ENCODE data around the gene SCN11A. TPM values are rescaled to one million over a fixed set of nuclear protein-coding genes. Genes with fewer than 3 reads are reported as not detected.

SCN11A gene
- total RNA-seq, 1 donor from 2014 or later, result not detected

- no peak for DNase-seq (ENCODE audit: low read depth)
- TF ChIP-seq CTCF (conservative IDR thresholded peaks at IDR 0.05; ENCODE audit: low read depth, low read length), result no peak
- peak overlapping the region; percentile 76 for H3K4me3 ChIP-seq (ENCODE audit: low read depth, low read length)
Observed at GRCh38 chr3:39052583-39052982, 839 bp upstream of the SCN11A start.

- H3K4me3 ChIP-seq (ENCODE audit: low read depth, low read length), result no peak overlapping the region
- no peak for TF ChIP-seq CTCF (conservative IDR thresholded peaks at IDR 0.05; ENCODE audit: low read depth, low read length)
- no peak for DNase-seq (ENCODE audit: low read depth)
Observed at GRCh38 chr3:39050029-39050428, 1.7 kb downstream of the SCN11A start.

GRCh38 chr3:39038165-39038564 lies 13.6 kb downstream of the SCN11A start:
- DNase-seq (ENCODE audit: low read depth), result no peak
- no peak for TF ChIP-seq CTCF (conservative IDR thresholded peaks at IDR 0.05; ENCODE audit: low read depth, low read length)
- no peak overlapping the region for H3K4me3 ChIP-seq (ENCODE audit: low read depth, low read length)

- no peak for DNase-seq (ENCODE audit: low read depth)
- no peak for TF ChIP-seq CTCF (conservative IDR thresholded peaks at IDR 0.05; ENCODE audit: low read depth, low read length)
Observed at GRCh38 chr3:39029556-39029955, 22.2 kb downstream of the SCN11A start.

GRCh38 chr3:39028546-39028945 lies 23.2 kb downstream of the SCN11A start:
- TF ChIP-seq CTCF (conservative IDR thresholded peaks at IDR 0.05; ENCODE audit: low read depth, low read length), result no peak
- H3K4me3 ChIP-seq (ENCODE audit: low read depth, low read length), result no peak overlapping the region
- no peak for DNase-seq (ENCODE audit: low read depth)

More at GRCh38 chr3:39029556-39029955, 22.2 kb downstream of the SCN11A start:
- no peak overlapping the region for H3K4me3 ChIP-seq (ENCODE audit: low read depth, low read length)

- TF ChIP-seq CTCF (conservative IDR thresholded peaks at IDR 0.05; ENCODE audit: low read depth, low read length), result no peak
- DNase-seq (ENCODE audit: low read depth), result no peak
- no peak overlapping the region for H3K4me3 ChIP-seq (ENCODE audit: low read depth, low read length)
Observed at GRCh38 chr3:39025222-39025970, 26.3 kb downstream of the SCN11A start.

- H3K4me3 ChIP-seq (ENCODE audit: low read depth, low read length), result no peak overlapping the region
- DNase-seq (ENCODE audit: low read depth), result no peak
- TF ChIP-seq CTCF (conservative IDR thresholded peaks at IDR 0.05; ENCODE audit: low read depth, low read length), result no peak
Observed at GRCh38 chr3:39024497-39024896, 27.2 kb downstream of the SCN11A start.
